Glutamatergic neuron (in vitro differentiated cells): ENCODE measurements around the gene MBTD1. TPM values are rescaled to one million over a fixed set of nuclear protein-coding genes. Genes with fewer than 3 reads are reported as not detected.

Source experiments
- DNase-seq: peaks from one replicate; pipeline ENCODE4 v3.0.0; 2022
- H3K27ac Mint-ChIP-seq: one replicate; pipeline ENCODE4 v1.8.0; 2020; ENCODE audit warnings: mild to moderate bottlenecking, mixed read lengths, inconsistent platforms; ENCODE audit not compliant: unreplicated experiment
- H3K27me3 Mint-ChIP-seq: one replicate; pipeline ENCODE4 v1.8.0; 2020; ENCODE audit warnings: mild to moderate bottlenecking, moderate library complexity, mixed read lengths, inconsistent platforms; ENCODE audit not compliant: unreplicated experiment
- H3K36me3 Mint-ChIP-seq: one replicate; pipeline ENCODE4 v1.8.0; 2020; ENCODE audit warnings: mild to moderate bottlenecking, mixed read lengths, inconsistent platforms; ENCODE audit not compliant: unreplicated experiment
- H3K4me1 Mint-ChIP-seq: one replicate; pipeline ENCODE4 v1.8.0; 2020; ENCODE audit warnings: mild to moderate bottlenecking, low read depth, mixed read lengths, inconsistent platforms; ENCODE audit not compliant: unreplicated experiment
- H3K4me3 Mint-ChIP-seq: one replicate; pipeline ENCODE4 v1.8.0; 2020; ENCODE audit warnings: mild to moderate bottlenecking, mixed read lengths, inconsistent platforms; ENCODE audit not compliant: unreplicated experiment
- H3K9me3 Mint-ChIP-seq: one replicate; pipeline ENCODE4 v1.8.0; 2020; ENCODE audit warnings: mild to moderate bottlenecking, moderate library complexity, mixed read lengths, inconsistent platforms; ENCODE audit not compliant: unreplicated experiment
- total RNA-seq: library from RNA; stranded (reverse); fragmentation: NEBNext Ultra II Directional; extraction: Animal tissue kit (Norgen Biotek cat#: 25700); gene quantifications from one replicate; pipeline ENCODE4 v1.2.1, GENCODE V29; 2021; ENCODE audit not compliant: unreplicated experiment
- TF ChIP-seq, protein P1 (sequence below): fragments of 200-600 bp; sonication (generic); IDR thresholded peaks from one replicate; pipeline ENCODE4 v1.5.0; 2021; ENCODE audit not compliant: partially characterized antibody, unreplicated experiment

Gene MBTD1
- total RNA-seq, 1 donor from 2014 or later = 32.3 TPM

DNA sequence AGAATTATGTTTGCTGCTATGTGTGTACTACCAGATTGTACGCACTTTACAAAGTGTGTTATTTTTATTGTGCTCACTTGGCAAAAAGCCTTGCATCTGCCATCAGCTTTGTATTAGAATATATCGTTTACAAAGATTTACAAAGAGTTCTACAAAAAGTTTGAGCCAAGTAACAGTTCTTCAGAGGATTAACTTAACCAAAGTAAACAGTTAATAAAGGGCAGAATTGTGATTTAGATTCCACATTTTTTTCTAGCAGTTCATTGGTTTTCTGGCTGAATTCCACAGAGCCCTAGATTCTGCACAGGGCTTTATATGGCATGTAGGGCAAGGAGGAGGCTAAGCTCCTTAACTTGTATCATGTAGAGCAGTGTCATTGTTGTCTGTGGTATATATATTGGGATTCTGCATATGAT is 29.9 kb upstream of the MBTD1 start:
- no peaks in the 10 kb centered on the region for H3K36me3 Mint-ChIP-seq
- no peaks in the 10 kb centered on the region for H3K4me1 Mint-ChIP-seq
- H3K27ac Mint-ChIP-seq = no peak overlapping the region
- no peak overlapping the region for H3K4me3 Mint-ChIP-seq
- H3K27me3 Mint-ChIP-seq = peaks cover 2% of the 10 kb centered on the region
- no peaks in the 10 kb centered on the region for H3K9me3 Mint-ChIP-seq
- no peak for DNase-seq
- TF ChIP-seq, protein P1, sequence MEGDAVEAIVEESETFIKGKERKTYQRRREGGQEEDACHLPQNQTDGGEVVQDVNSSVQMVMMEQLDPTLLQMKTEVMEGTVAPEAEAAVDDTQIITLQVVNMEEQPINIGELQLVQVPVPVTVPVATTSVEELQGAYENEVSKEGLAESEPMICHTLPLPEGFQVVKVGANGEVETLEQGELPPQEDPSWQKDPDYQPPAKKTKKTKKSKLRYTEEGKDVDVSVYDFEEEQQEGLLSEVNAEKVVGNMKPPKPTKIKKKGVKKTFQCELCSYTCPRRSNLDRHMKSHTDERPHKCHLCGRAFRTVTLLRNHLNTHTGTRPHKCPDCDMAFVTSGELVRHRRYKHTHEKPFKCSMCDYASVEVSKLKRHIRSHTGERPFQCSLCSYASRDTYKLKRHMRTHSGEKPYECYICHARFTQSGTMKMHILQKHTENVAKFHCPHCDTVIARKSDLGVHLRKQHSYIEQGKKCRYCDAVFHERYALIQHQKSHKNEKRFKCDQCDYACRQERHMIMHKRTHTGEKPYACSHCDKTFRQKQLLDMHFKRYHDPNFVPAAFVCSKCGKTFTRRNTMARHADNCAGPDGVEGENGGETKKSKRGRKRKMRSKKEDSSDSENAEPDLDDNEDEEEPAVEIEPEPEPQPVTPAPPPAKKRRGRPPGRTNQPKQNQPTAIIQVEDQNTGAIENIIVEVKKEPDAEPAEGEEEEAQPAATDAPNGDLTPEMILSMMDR = no peak

DNA sequence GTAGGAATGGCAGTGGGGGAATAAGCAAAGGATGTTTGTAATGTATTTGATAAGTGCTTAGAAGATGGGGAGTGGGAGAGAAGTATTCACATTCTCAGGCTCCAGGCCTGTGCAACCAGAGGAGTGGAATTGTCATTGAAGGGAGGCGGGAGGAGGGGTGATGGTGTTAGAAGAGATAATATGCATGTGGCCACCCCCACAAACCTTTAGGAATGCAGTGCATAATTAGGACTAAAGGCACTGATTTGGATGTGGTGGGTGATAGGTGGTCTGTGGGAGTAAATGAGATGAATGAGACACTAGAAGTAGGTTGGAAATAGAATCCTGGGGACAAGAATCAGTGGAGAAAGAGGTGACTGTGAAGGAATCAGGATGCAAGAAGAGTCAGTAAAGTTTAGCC is 27.6 kb upstream of the MBTD1 start:
- no peaks in the 10 kb centered on the region for H3K9me3 Mint-ChIP-seq
- TF ChIP-seq, protein P1 = no peak
- no peak overlapping the region for H3K4me3 Mint-ChIP-seq
- H3K27me3 Mint-ChIP-seq = peaks cover 2% of the 10 kb centered on the region
- DNase-seq = no peak
- H3K36me3 Mint-ChIP-seq = no peaks in the 10 kb centered on the region
- H3K4me1 Mint-ChIP-seq = no peaks in the 10 kb centered on the region
- H3K27ac Mint-ChIP-seq = no peak overlapping the region

- H3K9me3 Mint-ChIP-seq = peaks cover 2% of the 10 kb centered on the region
- TF ChIP-seq, protein P1 = no peak
- H3K27me3 Mint-ChIP-seq = no peaks in the 10 kb centered on the region
- no peak overlapping the region for H3K4me3 Mint-ChIP-seq
- H3K27ac Mint-ChIP-seq = no peak overlapping the region
- H3K4me1 Mint-ChIP-seq = no peaks in the 10 kb centered on the region
- H3K36me3 Mint-ChIP-seq = no peaks in the 10 kb centered on the region
- DNase-seq = no peak
Measured at GRCh38 chr17:51279183-51279582, 19.3 kb upstream of the MBTD1 start.

DNA sequence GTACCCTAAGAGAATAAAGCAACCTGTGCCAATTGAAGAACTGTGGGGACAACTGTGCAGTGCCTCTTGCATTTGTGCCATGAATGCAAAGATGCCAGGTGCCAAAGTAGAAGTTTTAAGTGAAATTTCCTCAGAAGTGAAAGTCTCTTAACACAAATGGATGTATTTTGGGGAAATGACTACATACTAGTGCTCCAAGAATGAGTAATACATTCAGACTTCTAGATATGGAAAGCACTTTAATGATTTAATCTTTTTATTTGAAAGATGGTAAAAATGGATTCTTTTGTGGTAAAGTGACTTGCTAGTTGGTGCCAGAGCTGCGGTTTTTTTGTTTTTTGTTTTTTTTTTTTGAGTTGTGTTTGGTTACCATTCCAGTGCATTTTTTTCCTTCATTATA is 15.5 kb upstream of the MBTD1 start:
- no peaks in the 10 kb centered on the region for H3K4me1 Mint-ChIP-seq

DNA sequence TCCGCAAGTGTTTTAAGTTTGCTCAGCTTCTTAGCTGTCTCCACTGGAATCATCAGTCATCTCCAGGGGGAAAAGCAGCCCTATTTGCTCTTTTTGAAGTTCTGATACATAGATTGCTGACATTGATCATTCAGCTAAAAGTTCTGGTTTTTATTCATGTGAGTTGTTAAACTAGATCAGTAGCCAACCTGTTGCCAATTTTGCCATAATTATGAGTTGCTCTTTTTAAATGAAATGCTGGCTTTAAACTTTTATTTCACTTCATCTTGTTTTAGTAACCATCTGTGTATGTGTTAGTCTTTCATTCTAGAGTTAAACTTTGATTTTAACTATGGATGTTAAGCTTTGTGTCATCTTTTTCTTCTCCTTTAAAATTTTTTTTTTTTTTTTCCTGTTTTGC is 13.0 kb upstream of the MBTD1 start:
- H3K27ac Mint-ChIP-seq = no peak overlapping the region
- H3K9me3 Mint-ChIP-seq = no peaks in the 10 kb centered on the region
- DNase-seq = no peak
- H3K4me3 Mint-ChIP-seq = no peak overlapping the region
- TF ChIP-seq, protein P1 = no peak
- no peaks in the 10 kb centered on the region for H3K36me3 Mint-ChIP-seq
- H3K4me1 Mint-ChIP-seq = no peaks in the 10 kb centered on the region
- no peaks in the 10 kb centered on the region for H3K27me3 Mint-ChIP-seq

More for the DNA sequence above, 15.5 kb upstream of the MBTD1 start:
- DNase-seq = no peak
- Mint-ChIP-seq H3K9me3 (no peaks in the 10 kb centered on the region), H3K4me3 (no peak overlapping the region), H3K27me3 (no peaks in the 10 kb centered on the region), H3K27ac (no peak overlapping the region), H3K36me3 (no peaks in the 10 kb centered on the region)
- TF ChIP-seq, protein P1 = no peak
